ENCODE measurements around the gene FAM167B. TPM values are rescaled to one million over a fixed set of nuclear protein-coding genes. Genes with fewer than 3 reads are reported as not detected.
A peak's percentile ranks its signal among the peaks of the same experiment; 100 is the strongest.
"Not testable (repeated sequence)": the region's sequence is repeated elsewhere in the genome, so short reads cannot be mapped to it uniquely, and the experiment has no call there.

Gene FAM167B
- total and polyA plus RNA-seq, 7 experiments from 2014 or later = 0.48 to 2.0 (median 1.4) TPM; not detected in 2

GRCh38 chr1:32284777-32285176 is 37.8 kb downstream of the FAM167B start:
- H3K4me3 Mint-ChIP-seq; H3K27me3 Mint-ChIP-seq; H3K27ac ChIP-seq (ENCODE audit: low read depth, low read length); H3K9me3 Mint-ChIP-seq; intact Hi-C loops (cut with micrococcal nuclease); H3K9me3 ChIP-seq (ENCODE audit: control insufficient read depth in 2 of 3, low read length in 3 of 3); H3K4me1 ChIP-seq (ENCODE audit: control insufficient read depth in 2 of 2, insufficient read depth in 2 of 2, low read length in 2 of 2); H3K4me3 ChIP-seq (ENCODE audit: low read length); H3K4me1 Mint-ChIP-seq; DNase-seq; ATAC-seq; POLR2A ChIA-PET; H3K27me3 ChIP-seq (ENCODE audit: control insufficient read depth in 2 of 2, insufficient read depth in 2 of 2, low read length in 2 of 2); CTCF ChIA-PET: not testable (repeated sequence)
- H3K36me3 Mint-ChIP-seq = peaks cover 6 to 30% (median 13%) of the 10 kb centered on the region in 5 donors
- H3K36me3 ChIP-seq (ENCODE audit: control insufficient read depth in 2 of 3, insufficient read depth in 3 of 3, low read length in 3 of 3) = peaks cover 12 to 67% (median 19%) of the 10 kb centered on the region in 3 experiments
- H3K27ac Mint-ChIP-seq = peak overlapping the region in 2 of 9 donors; percentile 14 to 51

- Mint-ChIP-seq H3K27ac (peak overlapping the region in 7 of 9 donors; percentile 17 to 74 (median 28)), H3K4me3 (no peak overlapping the region), H3K9me3 (no peaks in the 10 kb centered on the region), H3K4me1 (peaks cover 0 to 12% (median 6%) of the 10 kb centered on the region in 7 donors), H3K27me3 (no peaks in the 10 kb centered on the region), H3K36me3 (peaks cover 6 to 25% (median 13%) of the 10 kb centered on the region in 5 donors)
- no peak overlapping the region for H3K4me3 ChIP-seq (ENCODE audit: low read length)
- intact Hi-C loops (cut with micrococcal nuclease) = no loop called here
- H3K4me1 ChIP-seq (ENCODE audit: control insufficient read depth in 2 of 2, insufficient read depth in 2 of 2, low read length in 2 of 2) = peaks cover 1 to 4% of the 10 kb centered on the region in 2 donors
- POLR2A ChIA-PET = no interaction called here
- H3K27me3 ChIP-seq (ENCODE audit: control insufficient read depth in 2 of 2, insufficient read depth in 2 of 2, low read length in 2 of 2) = no peaks in the 10 kb centered on the region
- no peak for DNase-seq
- CTCF ChIA-PET = no interaction called here
- H3K9me3 ChIP-seq (ENCODE audit: control insufficient read depth in 2 of 3, low read length in 3 of 3) = no peaks in the 10 kb centered on the region
- H3K27ac ChIP-seq (ENCODE audit: low read depth, low read length) = no peak overlapping the region
- H3K36me3 ChIP-seq (ENCODE audit: control insufficient read depth in 2 of 3, insufficient read depth in 3 of 3, low read length in 3 of 3) = peaks cover 7 to 59% (median 12%) of the 10 kb centered on the region in 3 experiments
- ATAC-seq = no peak
These were observed 38.6 kb downstream of the FAM167B start for GRCh38 chr1:32285658-32286057.

GRCh38 chr1:32286763-32287162 is 39.7 kb downstream of the FAM167B start:
- H3K4me1 Mint-ChIP-seq = peaks cover 6 to 23% (median 15%) of the 10 kb centered on the region in 7 donors
- H3K27ac Mint-ChIP-seq = peak overlapping the region in 7 of 9 donors; percentile 38 to 82 (median 55)
- H3K36me3 ChIP-seq (ENCODE audit: control insufficient read depth in 2 of 3, insufficient read depth in 3 of 3, low read length in 3 of 3) = peaks cover 4 to 49% (median 7%) of the 10 kb centered on the region in 3 experiments
- ChIA-PET CTCF (interaction anchor here (0.8 kb wide), 1 partner anchor 46 kb away, joined by 3 read pairs; no protein-coding TSS in a partner anchor), POLR2A (interaction anchor here (1.9 to 7.7 kb wide), 4 partner anchors 13 to 35 kb away, joined by 6 to 155 read pairs (median 46); partner anchors contain the start of genes FAM167B and LCK)
- no peak overlapping the region for H3K4me3 ChIP-seq (ENCODE audit: low read length)
- peaks cover 6 to 25% (median 13%) of the 10 kb centered on the region in 5 donors for H3K36me3 Mint-ChIP-seq
- no peaks in the 10 kb centered on the region for H3K9me3 Mint-ChIP-seq
- no peaks in the 10 kb centered on the region for H3K27me3 ChIP-seq (ENCODE audit: control insufficient read depth in 2 of 2, insufficient read depth in 2 of 2, low read length in 2 of 2)
- H3K4me1 ChIP-seq (ENCODE audit: control insufficient read depth in 2 of 2, insufficient read depth in 2 of 2, low read length in 2 of 2) = peaks cover 11 to 14% of the 10 kb centered on the region in 2 donors
- intact Hi-C loops (cut with micrococcal nuclease) = no loop called here
- DNase-seq (no peak), ATAC-seq (no peak)
- H3K27me3 Mint-ChIP-seq = no peaks in the 10 kb centered on the region
- H3K4me3 Mint-ChIP-seq = no peak overlapping the region
- no peak overlapping the region for H3K27ac ChIP-seq (ENCODE audit: low read depth, low read length)
- H3K9me3 ChIP-seq (ENCODE audit: control insufficient read depth in 2 of 3, low read length in 3 of 3) = no peaks in the 10 kb centered on the region

- Mint-ChIP-seq H3K27ac (peak overlapping the region in 4 of 9 donors; percentile 49 to 99 (median 90)), H3K9me3 (peaks cover 0 to 5% (median 0%) of the 10 kb centered on the region in 11 donors), H3K36me3 (peaks cover 6 to 32% (median 13%) of the 10 kb centered on the region in 5 donors), H3K4me1 (peaks cover 19 to 45% (median 27%) of the 10 kb centered on the region in 7 donors), H3K4me3 (no peak overlapping the region), H3K27me3 (no peaks in the 10 kb centered on the region)
- peaks cover 21% of the 10 kb centered on the region in 2 donors for H3K4me1 ChIP-seq (ENCODE audit: control insufficient read depth in 2 of 2, insufficient read depth in 2 of 2, low read length in 2 of 2)
- CTCF ChIA-PET = interaction anchor here (3.9 kb wide), 1 partner anchor 50 kb away, joined by 23 read pairs; no protein-coding TSS in a partner anchor
- POLR2A ChIA-PET = interaction anchor here (0.7 to 7.7 kb wide), 8 partner anchors 11 to 65 kb away, joined by 3 to 155 read pairs (median 22); partner anchors contain the start of genes FAM167B, LCK and MARCKSL1
- H3K27me3 ChIP-seq (ENCODE audit: control insufficient read depth in 2 of 2, insufficient read depth in 2 of 2, low read length in 2 of 2) = no peaks in the 10 kb centered on the region
- peaks cover 0 to 37% (median 7%) of the 10 kb centered on the region in 3 experiments for H3K36me3 ChIP-seq (ENCODE audit: control insufficient read depth in 2 of 3, insufficient read depth in 3 of 3, low read length in 3 of 3)
- DNase-seq = no peak
- no peak overlapping the region for H3K4me3 ChIP-seq (ENCODE audit: low read length)
- peak overlapping the region; percentile 88 for H3K27ac ChIP-seq (ENCODE audit: low read depth, low read length)
- intact Hi-C loops (cut with micrococcal nuclease) = no loop called here
- no peaks in the 10 kb centered on the region for H3K9me3 ChIP-seq (ENCODE audit: control insufficient read depth in 2 of 3, low read length in 3 of 3)
- ATAC-seq = no peak
These were observed 42.2 kb downstream of the FAM167B start for GRCh38 chr1:32289256-32289655.

DNA sequence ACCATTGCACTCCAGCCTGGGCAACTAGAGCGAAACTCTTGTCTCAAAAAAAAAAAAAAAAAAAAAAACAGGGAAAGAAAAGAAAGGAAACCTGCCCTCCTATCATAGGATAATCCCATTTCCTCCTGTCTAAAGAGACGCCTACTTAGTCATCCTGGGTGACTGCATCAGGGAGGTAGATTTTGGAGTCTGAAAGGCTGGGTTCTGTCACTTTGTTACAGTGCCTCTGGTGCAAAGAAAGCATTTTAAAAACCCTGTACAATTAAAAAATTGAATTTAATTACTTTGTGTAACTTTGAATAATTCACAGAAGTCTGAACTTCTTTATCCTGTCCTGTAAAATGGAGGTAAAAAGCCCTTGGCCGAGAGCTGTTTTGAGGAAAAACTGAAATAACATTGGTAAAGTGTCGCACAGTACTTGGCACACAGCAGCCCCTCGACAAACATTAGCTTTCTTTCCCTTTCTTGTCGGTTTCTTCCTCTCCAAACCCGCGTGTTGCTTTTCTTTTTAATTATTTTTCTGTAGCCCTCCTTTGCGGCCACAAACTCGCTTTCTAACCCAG is 44.2 kb downstream of the FAM167B start:
- CTCF ChIA-PET = interaction anchor here (0.6 to 3.9 kb wide), 13 partner anchors 11 to 76 kb away, joined by 3 to 24 read pairs (median 3); no protein-coding TSS in a partner anchor
- intact Hi-C loops (cut with micrococcal nuclease) = loop anchor here (1.0 to 5.0 kb wide), 6 partner anchors 18 to 218 kb away; partner anchors contain the start of genes KPNA6 (in 2 of the 2), MARCKSL1 (in 1 of the 2) and TMEM39B (in 1 of the 2)
- no peaks in the 10 kb centered on the region for H3K27me3 ChIP-seq (ENCODE audit: control insufficient read depth in 2 of 2, insufficient read depth in 2 of 2, low read length in 2 of 2)
- no peak for ATAC-seq
- peak overlapping the region; percentile 93 to 99 (median 97) for H3K27ac Mint-ChIP-seq
- peaks cover 0 to 17% (median 0%) of the 10 kb centered on the region in 3 experiments for H3K36me3 ChIP-seq (ENCODE audit: control insufficient read depth in 2 of 3, insufficient read depth in 3 of 3, low read length in 3 of 3)
- peaks cover 0 to 5% (median 0%) of the 10 kb centered on the region in 11 donors for H3K9me3 Mint-ChIP-seq
- H3K4me3 ChIP-seq (ENCODE audit: low read length) = peak overlapping the region; percentile 92
- H3K27me3 Mint-ChIP-seq = no peaks in the 10 kb centered on the region
- H3K36me3 Mint-ChIP-seq = peaks cover 0 to 24% (median 7%) of the 10 kb centered on the region in 5 donors
- peaks cover 38 to 40% of the 10 kb centered on the region in 2 donors for H3K4me1 ChIP-seq (ENCODE audit: control insufficient read depth in 2 of 2, insufficient read depth in 2 of 2, low read length in 2 of 2)
- H3K27ac ChIP-seq (ENCODE audit: low read depth, low read length) = peak overlapping the region; percentile 88
- POLR2A ChIA-PET = interaction anchor here (0.8 to 7.7 kb wide), 31 partner anchors 8 to 184 kb away, joined by 3 to 155 read pairs (median 6); partner anchors contain the start of genes BSDC1, CCDC28B, FAM167B and IQCC
- no peak for DNase-seq
- H3K4me1 Mint-ChIP-seq = peaks cover 31 to 64% (median 42%) of the 10 kb centered on the region in 7 donors
- H3K9me3 ChIP-seq (ENCODE audit: control insufficient read depth in 2 of 3, low read length in 3 of 3) = no peaks in the 10 kb centered on the region
- H3K4me3 Mint-ChIP-seq = peak overlapping the region; percentile 94 to 100 (median 98)

DNA sequence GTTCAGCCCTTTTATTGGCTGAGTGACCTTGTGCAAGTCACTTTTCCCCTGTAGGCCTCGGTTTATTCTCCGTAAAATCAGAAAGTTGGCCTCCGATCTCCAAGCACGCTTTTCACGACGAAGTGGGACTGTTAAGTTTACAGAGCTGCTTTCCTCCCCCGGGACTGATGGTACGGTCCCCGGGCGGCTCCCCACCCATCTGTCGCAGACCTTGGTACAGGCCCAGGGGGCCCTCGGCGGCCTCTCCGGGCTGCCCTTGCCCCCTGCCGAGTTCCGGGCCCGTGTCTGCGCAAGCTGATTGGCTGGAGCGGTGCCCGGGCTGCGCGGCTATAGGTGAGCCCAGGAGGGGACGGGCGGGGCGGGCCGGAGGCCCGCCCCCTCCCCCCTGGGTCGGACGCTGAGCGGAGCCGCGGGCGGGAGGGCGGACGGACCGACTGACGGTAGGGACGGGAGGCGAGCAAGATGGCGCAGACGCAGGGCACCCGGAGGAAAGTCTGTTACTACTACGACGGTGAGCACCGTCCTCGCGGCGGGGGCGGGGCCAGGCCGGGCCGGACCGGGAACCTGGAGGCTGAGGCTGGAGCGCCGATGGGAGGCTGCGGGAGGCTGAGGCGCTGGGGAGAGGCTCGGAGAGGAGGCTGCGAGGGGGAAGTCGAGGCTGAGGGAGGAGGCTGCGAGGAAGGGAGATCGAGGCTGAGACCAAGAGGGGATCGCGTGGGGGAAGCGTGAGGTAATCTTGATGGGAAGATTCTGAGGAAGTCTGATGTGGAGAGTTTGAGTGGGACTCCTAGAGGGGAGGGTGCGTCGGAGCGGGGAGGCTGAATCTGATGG is 44.9 kb downstream of the FAM167B start, which contains the start of gene HDAC1:
Gene HDAC1, plus strand, starts transcription at position 376 of the 831 bp plus-strand sequence. Its CDS starts 87 bp downstream, at position 463.
- H3K4me1 ChIP-seq (ENCODE audit: control insufficient read depth in 2 of 2, insufficient read depth in 2 of 2, low read length in 2 of 2) = peaks cover 38 to 46% of the 10 kb centered on the region in 2 donors
- intact Hi-C loops (cut with micrococcal nuclease) = loop anchor here (1.0 to 5.0 kb wide), 17 partner anchors 19 to 359 kb away; partner anchors contain the start of genes BSDC1 (in 2 of the 2), EIF3I (in 2 of the 2), KPNA6 (in 2 of the 2) and MARCKSL1 (in 2 of the 2)
- ATAC-seq = peak; percentile 98
- Mint-ChIP-seq H3K4me1 (peaks cover 38 to 67% (median 48%) of the 10 kb centered on the region in 7 donors), H3K36me3 (peaks cover 0 to 22% (median 9%) of the 10 kb centered on the region in 5 donors), H3K27me3 (no peaks in the 10 kb centered on the region), H3K27ac (peak within 1 kb of the TSS; percentile 94 to 99 (median 98)), H3K9me3 (peaks cover 0 to 5% (median 0%) of the 10 kb centered on the region in 11 donors), H3K4me3 (peak within 1 kb of the TSS; percentile 94 to 100 (median 98))
- H3K4me3 ChIP-seq (ENCODE audit: low read length) = peak within 1 kb of the TSS; percentile 92
- H3K27ac ChIP-seq (ENCODE audit: low read depth, low read length) = peak within 1 kb of the TSS; percentile 88
- no peaks in the 10 kb centered on the region for H3K9me3 ChIP-seq (ENCODE audit: control insufficient read depth in 2 of 3, low read length in 3 of 3)
- ChIA-PET CTCF (interaction anchor here (0.6 to 3.9 kb wide), 10 partner anchors 11 to 76 kb away, joined by 3 to 24 read pairs (median 3); no protein-coding TSS in a partner anchor), POLR2A (interaction anchor here (0.6 to 7.7 kb wide), 30 partner anchors 9 to 359 kb away, joined by 3 to 155 read pairs (median 6); partner anchors contain the start of genes BSDC1, CCDC28B, FAM167B and IQCC)
- H3K27me3 ChIP-seq (ENCODE audit: control insufficient read depth in 2 of 2, insufficient read depth in 2 of 2, low read length in 2 of 2) = no peaks in the 10 kb centered on the region
- peaks cover 0 to 11% (median 0%) of the 10 kb centered on the region in 3 experiments for H3K36me3 ChIP-seq (ENCODE audit: control insufficient read depth in 2 of 3, insufficient read depth in 3 of 3, low read length in 3 of 3)
- DNase-seq = peak; percentile 91 to 97 (median 94)

All from naive thymus-derived CD4-positive, alpha-beta T cell (primary cell).